ENCODE results near the gene OR4K14. TPM values are rescaled to one million over a fixed set of nuclear protein-coding genes. Genes with fewer than 3 reads are reported as not detected.
"Not testable (repeated sequence)": the region's sequence is repeated elsewhere in the genome, so short reads cannot be mapped to it uniquely, and the experiment has no call there.

The OR4K14 gene
- total RNA-seq, 4 donors from 2014 or later: not detected

GRCh38 chr14:20001863-20002262, 17.2 kb downstream of the OR4K14 start, which contains the start of gene OR4Q2:
Gene OR4Q2 (plus strand): TSS chr14:20002163.
- Histone ChIP-seq H3K9me3 (no peaks in the 10 kb centered on the region), H3K27me3 (no peaks in the 10 kb centered on the region), H3K4me3 (no peak within 1 kb of the TSS), H3K4me1 (no peaks in the 10 kb centered on the region), H3K27ac (no peak within 1 kb of the TSS), H3K36me3 (no peaks in the 10 kb centered on the region)
- TF ChIP-seq POLR2A (IDR thresholded peaks at IDR 0.05): no peak
- no peak for TF ChIP-seq CTCF (IDR thresholded peaks at IDR 0.05 in 4 of 5, conservative IDR thresholded peaks at IDR 0.05 in 1 of 5)
- DNase-seq (no peak), ATAC-seq (no peak)
- in situ Hi-C loops (cut with MboI; ENCODE audit: low sequenced_read_pairs in 4 of 4) (no loop called here), intact Hi-C loops (cut with DNase I; ENCODE audit: low total_unique reads) (no loop called here)

- no peak overlapping the region for H3K4me3 ChIP-seq
- H3K27me3 ChIP-seq: no peaks in the 10 kb centered on the region
- H3K27ac ChIP-seq: no peak overlapping the region
- no peaks in the 10 kb centered on the region for H3K4me1 ChIP-seq
- ATAC-seq (no peak), DNase-seq (no peak)
- intact Hi-C loops (cut with DNase I; ENCODE audit: low total_unique reads): no loop called here
- no peak for TF ChIP-seq POLR2A (IDR thresholded peaks at IDR 0.05)
- TF ChIP-seq CTCF (IDR thresholded peaks at IDR 0.05 in 4 of 5, conservative IDR thresholded peaks at IDR 0.05 in 1 of 5): no peak
- H3K9me3 ChIP-seq: no peaks in the 10 kb centered on the region
- in situ Hi-C loops (cut with MboI; ENCODE audit: low sequenced_read_pairs in 4 of 4): no loop called here
- no peaks in the 10 kb centered on the region for H3K36me3 ChIP-seq
Measured at GRCh38 chr14:19993438-19993837, 25.7 kb downstream of the OR4K14 start.

DNA sequence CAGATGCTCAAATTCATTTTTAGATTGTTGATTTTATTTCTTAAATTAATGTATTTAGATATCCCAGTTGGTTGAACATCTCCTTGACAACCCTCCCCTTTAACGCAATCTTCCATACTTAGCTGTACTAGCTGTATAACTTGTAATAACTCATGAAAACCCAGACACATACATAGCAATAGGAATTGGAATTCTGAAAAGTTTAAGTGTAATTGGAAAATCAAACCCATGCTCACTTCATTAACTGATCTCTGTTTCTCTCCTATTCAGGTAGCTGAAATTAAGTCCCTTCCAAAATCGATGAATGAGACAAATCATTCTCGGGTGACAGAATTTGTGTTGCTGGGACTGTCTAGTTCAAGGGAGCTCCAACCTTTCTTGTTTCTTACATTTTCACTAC, 43.8 kb downstream of the OR4K14 start, which contains the start of gene OR4K15:
Gene OR4K15, plus strand, starts transcription at position 301 of the 400 bp plus-strand sequence. Its CDS starts 0 bp downstream, at position 301.
- no peaks in the 10 kb centered on the region for H3K27me3 ChIP-seq
- no peak for DNase-seq
- no peak within 1 kb of the TSS for H3K27ac ChIP-seq
- ATAC-seq: no peak
- TF ChIP-seq POLR2A (IDR thresholded peaks at IDR 0.05): no peak
- TF ChIP-seq CTCF (IDR thresholded peaks at IDR 0.05 in 4 of 5, conservative IDR thresholded peaks at IDR 0.05 in 1 of 5): no peak
- no peak within 1 kb of the TSS for H3K4me3 ChIP-seq
- in situ Hi-C loops (cut with MboI; ENCODE audit: low sequenced_read_pairs in 4 of 4) (no loop called here), intact Hi-C loops (cut with DNase I; ENCODE audit: low total_unique reads) (no loop called here)
- no peaks in the 10 kb centered on the region for H3K9me3 ChIP-seq
- H3K4me1 ChIP-seq: no peaks in the 10 kb centered on the region
- no peaks in the 10 kb centered on the region for H3K36me3 ChIP-seq

DNA sequence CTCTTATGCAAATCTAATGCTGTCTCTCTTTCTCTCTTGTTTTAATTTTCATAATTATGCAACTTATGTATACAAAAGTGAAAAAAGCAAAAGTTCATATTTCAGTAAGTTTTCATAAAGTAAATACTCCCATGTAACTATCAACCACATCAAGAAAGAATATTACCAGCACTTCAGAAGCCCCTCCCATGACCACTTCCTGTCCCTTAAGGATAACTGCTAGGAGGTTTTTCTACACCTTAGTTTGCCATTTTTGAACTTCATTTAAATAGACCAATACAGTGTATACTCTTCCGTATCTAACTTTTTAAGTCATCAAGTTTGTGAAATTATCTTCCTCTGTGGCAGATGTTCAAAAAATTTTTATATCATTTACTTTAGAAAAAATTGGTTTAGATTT, 44.3 kb downstream of the OR4K14 start:
- Histone ChIP-seq H3K4me1 (no peaks in the 10 kb centered on the region), H3K27me3 (no peaks in the 10 kb centered on the region), H3K4me3 (no peak overlapping the region), H3K36me3 (no peaks in the 10 kb centered on the region), H3K9me3 (no peaks in the 10 kb centered on the region), H3K27ac (no peak overlapping the region)
- DNase-seq (no peak), ATAC-seq (no peak)
- TF ChIP-seq CTCF (IDR thresholded peaks at IDR 0.05 in 4 of 5, conservative IDR thresholded peaks at IDR 0.05 in 1 of 5) (no peak), POLR2A (IDR thresholded peaks at IDR 0.05) (no peak)
- in situ Hi-C loops (cut with MboI; ENCODE audit: low sequenced_read_pairs in 4 of 4) (no loop called here), intact Hi-C loops (cut with DNase I; ENCODE audit: low total_unique reads) (no loop called here)

- in situ Hi-C loops (cut with MboI; ENCODE audit: low sequenced_read_pairs in 4 of 4); H3K4me3 ChIP-seq; H3K27ac ChIP-seq; H3K36me3 ChIP-seq; intact Hi-C loops (cut with DNase I; ENCODE audit: low total_unique reads); H3K27me3 ChIP-seq; H3K4me1 ChIP-seq; ATAC-seq; DNase-seq; H3K9me3 ChIP-seq: not testable (repeated sequence)
Measured at GRCh38 chr14:19969735-19970134, 49.4 kb downstream of the OR4K14 start.

Other genes starting within 250 kb of the OR4K14 start
- gene OR4M1, start 245.8 kb downstream of the OR4K14 start, total RNA-seq: not detected
- gene OR4N2, start 215.5 kb downstream of the OR4K14 start, total RNA-seq: not detected
- not detected for gene OR4K2, start 144.2 kb downstream of the OR4K14 start, total RNA-seq
- not detected for gene OR4K5, start 98.7 kb downstream of the OR4K14 start, total RNA-seq
- gene OR4K1, start 88.4 kb downstream of the OR4K14 start, total RNA-seq: not detected
- not detected for gene OR4K15, start 43.7 kb downstream of the OR4K14 start, total RNA-seq
- gene OR4Q2, start 17.1 kb downstream of the OR4K14 start, total RNA-seq: not detected
- not detected for gene OR4K13, start 16.7 kb upstream of the OR4K14 start, total RNA-seq
- not detected for gene OR4L1, start 40.7 kb upstream of the OR4K14 start, total RNA-seq
- gene OR4K17, start 91.4 kb upstream of the OR4K14 start, total RNA-seq: not detected
- not detected for gene OR4N5, start 119.5 kb upstream of the OR4K14 start, total RNA-seq
- gene OR11G2, start 171.6 kb upstream of the OR4K14 start, total RNA-seq: not detected
- not detected for gene OR11H6, start 204.4 kb upstream of the OR4K14 start, total RNA-seq
- gene OR11H7, start 209.7 kb upstream of the OR4K14 start, total RNA-seq: not detected
- gene OR11H4, start 220.0 kb upstream of the OR4K14 start, total RNA-seq: not detected

Data from gastrocnemius medialis (tissue), 4 donors.